ACC112 (cell line): ENCODE measurements around the gene SPRYD3.
"Not testable (repeated sequence)": the region's sequence is repeated elsewhere in the genome, so short reads cannot be mapped to it uniquely, and the experiment has no call there.

Source experiments
- H2AFZ ChIP-seq: fragments of 200-600 bp; sonication (generic); one replicate; pipeline ENCODE4 v1.6.0; 2017; ENCODE audit warnings: antibody characterized with exemption, low read length; ENCODE audit not compliant: unreplicated experiment
- H3K27ac ChIP-seq: fragments of 200-600 bp; sonication (generic); 2 replicates; pipeline ENCODE4 v1.5.1; 2014; ENCODE audit warnings: low read depth, mild to moderate bottlenecking, antibody characterized with exemption, low read length, moderate library complexity
- H3K27me3 ChIP-seq: fragments of 200-600 bp; sonication (generic); 2 replicates; pipeline ENCODE4 v1.6.1; 2014; ENCODE audit warnings: mild to moderate bottlenecking, antibody characterized with exemption, low read length, moderate library complexity, mixed read lengths; ENCODE audit not compliant: insufficient read depth
- H3K36me3 ChIP-seq: fragments of 200-600 bp; sonication (generic); 2 replicates; pipeline ENCODE4 v1.6.1; 2016; ENCODE audit warnings: mild to moderate bottlenecking, antibody characterized with exemption, low read length, moderate library complexity, mixed read lengths; ENCODE audit not compliant: insufficient read depth
- H3K4me1 ChIP-seq: fragments of 200-600 bp; sonication (generic); one replicate; pipeline ENCODE4 v1.6.1; 2016; ENCODE audit warnings: low read length, mixed read lengths; ENCODE audit not compliant: insufficient read depth, unreplicated experiment, control insufficient read depth
- H3K4me3 ChIP-seq: fragments of 200-600 bp; sonication (generic); 2 replicates; pipeline ENCODE4 v1.5.1; 2014; ENCODE audit warnings: mild to moderate bottlenecking, low read depth, low read length
- H3K79me2 ChIP-seq: fragments of 200-600 bp; sonication (generic); one replicate; pipeline ENCODE4 v1.6.0; 2016; ENCODE audit warnings: low read length; ENCODE audit not compliant: control insufficient read depth, unreplicated experiment, insufficient read depth

The SPRYD3 gene

GRCh38 chr12:53115112-53115890 lies 36.1 kb upstream of the SPRYD3 start:
- Histone ChIP-seq H3K4me3 (no peak overlapping the region), H3K4me1 (no peaks in the 10 kb centered on the region), H3K27ac (no peak overlapping the region), H3K36me3 (no peaks in the 10 kb centered on the region), H3K79me2 (no peaks in the 10 kb centered on the region), H2AFZ (no peak overlapping the region), H3K27me3 (no peaks in the 10 kb centered on the region)

GRCh38 chr12:53113951-53114350 lies 34.8 kb upstream of the SPRYD3 start:
- H3K4me3 ChIP-seq = no peak overlapping the region
- H3K4me1 ChIP-seq = no peaks in the 10 kb centered on the region
- H3K27me3 ChIP-seq = no peaks in the 10 kb centered on the region
- H3K36me3 ChIP-seq = no peaks in the 10 kb centered on the region
- no peaks in the 10 kb centered on the region for H3K79me2 ChIP-seq
- H2AFZ ChIP-seq = no peak overlapping the region
- no peak overlapping the region for H3K27ac ChIP-seq

GRCh38 chr12:53113136-53113705 lies 34.0 kb upstream of the SPRYD3 start:
- H3K4me1 ChIP-seq = no peaks in the 10 kb centered on the region
- no peak overlapping the region for H3K27ac ChIP-seq
- no peak overlapping the region for H3K4me3 ChIP-seq
- no peaks in the 10 kb centered on the region for H3K79me2 ChIP-seq
- H2AFZ ChIP-seq = no peak overlapping the region
- H3K27me3 ChIP-seq = no peaks in the 10 kb centered on the region
- H3K36me3 ChIP-seq = no peaks in the 10 kb centered on the region

- H3K79me2 ChIP-seq, H3K36me3 ChIP-seq, H3K27me3 ChIP-seq, H3K27ac ChIP-seq, H3K4me3 ChIP-seq, H2AFZ ChIP-seq, H3K4me1 ChIP-seq: not testable (repeated sequence)
Measured at GRCh38 chr12:53112431-53112830, 33.2 kb upstream of the SPRYD3 start.

- Histone ChIP-seq H3K79me2 (no peaks in the 10 kb centered on the region), H3K4me3 (no peak overlapping the region), H3K36me3 (no peaks in the 10 kb centered on the region), H3K27me3 (no peaks in the 10 kb centered on the region), H3K4me1 (no peaks in the 10 kb centered on the region), H2AFZ (no peak overlapping the region), H3K27ac (no peak overlapping the region)
Measured at GRCh38 chr12:53107122-53107521, 27.9 kb upstream of the SPRYD3 start.

GRCh38 chr12:53105712-53106439 lies 26.7 kb upstream of the SPRYD3 start:
- no peaks in the 10 kb centered on the region for H3K4me1 ChIP-seq
- H3K36me3 ChIP-seq = peaks cover 5% of the 10 kb centered on the region; the same call in 1 of the 2 replicates
- no peaks in the 10 kb centered on the region for H3K27me3 ChIP-seq
- no peak overlapping the region for H3K27ac ChIP-seq
- H2AFZ ChIP-seq = no peak overlapping the region
- no peaks in the 10 kb centered on the region for H3K79me2 ChIP-seq
- H3K4me3 ChIP-seq = no peak overlapping the region

- Histone ChIP-seq H3K4me3 (no peak overlapping the region), H3K36me3 (peaks cover 6% of the 10 kb centered on the region; the same call in 1 of the 2 replicates), H3K4me1 (no peaks in the 10 kb centered on the region), H2AFZ (no peak overlapping the region), H3K27ac (no peak overlapping the region), H3K27me3 (no peaks in the 10 kb centered on the region), H3K79me2 (no peaks in the 10 kb centered on the region)
Measured at GRCh38 chr12:53105256-53105655, 26.1 kb upstream of the SPRYD3 start.

- Histone ChIP-seq H3K4me1 (peaks cover 3% of the 10 kb centered on the region), H3K27ac (no peak overlapping the region), H3K27me3 (no peaks in the 10 kb centered on the region), H3K36me3 (peaks cover 6% of the 10 kb centered on the region; the same call in 1 of the 2 replicates), H3K4me3 (no peak overlapping the region), H3K79me2 (no peaks in the 10 kb centered on the region), H2AFZ (no peak overlapping the region)
Measured at GRCh38 chr12:53103860-53104305, 24.7 kb upstream of the SPRYD3 start.

- Histone ChIP-seq H3K27ac (no peak within 1 kb of the TSS), H3K4me3 (no peak within 1 kb of the TSS), H3K27me3 (no peaks in the 10 kb centered on the region), H3K36me3 (peaks cover 6% of the 10 kb centered on the region; the same call in 1 of the 2 replicates), H3K79me2 (no peaks in the 10 kb centered on the region), H3K4me1 (peaks cover 3% of the 10 kb centered on the region), H2AFZ (no peak within 1 kb of the TSS)
Measured at GRCh38 chr12:53102883-53103807, 24.0 kb upstream of the SPRYD3 start, which contains the start of gene SOAT2. SOAT2 (plus strand) TSS chr12:53103486; CDS start chr12:53103578, 92 bp downstream.
